GM10266 (cell line): ENCODE measurements around the gene SLC41A3.
"Not testable (repeated sequence)": the region's sequence is repeated elsewhere in the genome, so short reads cannot be mapped to it uniquely, and the experiment has no call there.

ENCODE experiments used
- DNase-seq: peaks from one replicate; pipeline ENCODE4 v3.0.0; 2012; ENCODE audit errors: extremely low spot score
- TF ChIP-seq, protein P1 (sequence below): IDR thresholded peaks from 2 replicates; pipeline ENCODE4 v1.5.1; 2012; ENCODE audit warnings: mild to moderate bottlenecking, low read depth; ENCODE audit not compliant: control insufficient read depth, insufficient read depth; ENCODE audit errors: missing control alignments

SLC41A3 gene

DNA sequence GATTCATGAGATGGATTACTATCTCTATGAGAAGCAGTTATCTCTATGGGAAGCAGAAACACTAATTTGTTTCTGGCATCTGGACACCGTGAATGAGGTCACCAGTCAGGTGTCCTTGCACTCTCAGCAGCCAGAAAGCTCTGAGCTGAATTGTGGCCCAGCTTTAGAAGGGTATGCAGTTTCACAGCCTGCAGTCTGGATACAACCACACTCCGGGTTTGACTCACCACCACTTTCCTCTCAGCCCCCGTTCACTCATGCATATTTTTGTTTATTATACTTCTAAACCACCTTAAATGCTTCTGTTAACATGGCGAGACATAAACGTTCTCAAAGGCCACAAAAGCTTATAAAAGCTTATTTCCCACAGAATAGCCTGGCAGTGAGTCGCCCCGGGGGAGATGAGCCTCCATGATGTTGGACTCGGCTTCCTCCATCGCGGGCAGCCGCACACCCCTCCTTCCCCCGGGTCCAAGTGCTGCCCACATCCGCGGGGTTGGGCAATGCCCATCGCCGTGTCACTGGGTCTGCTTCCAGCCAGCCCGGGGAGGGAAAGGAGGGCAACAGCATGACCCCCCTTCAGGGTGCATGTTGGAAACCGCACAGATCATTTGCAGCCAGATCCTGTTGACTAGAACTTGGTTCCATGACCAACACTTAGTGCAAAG, 16.8 kb upstream of the SLC41A3 start:
- TF ChIP-seq, protein P1, sequence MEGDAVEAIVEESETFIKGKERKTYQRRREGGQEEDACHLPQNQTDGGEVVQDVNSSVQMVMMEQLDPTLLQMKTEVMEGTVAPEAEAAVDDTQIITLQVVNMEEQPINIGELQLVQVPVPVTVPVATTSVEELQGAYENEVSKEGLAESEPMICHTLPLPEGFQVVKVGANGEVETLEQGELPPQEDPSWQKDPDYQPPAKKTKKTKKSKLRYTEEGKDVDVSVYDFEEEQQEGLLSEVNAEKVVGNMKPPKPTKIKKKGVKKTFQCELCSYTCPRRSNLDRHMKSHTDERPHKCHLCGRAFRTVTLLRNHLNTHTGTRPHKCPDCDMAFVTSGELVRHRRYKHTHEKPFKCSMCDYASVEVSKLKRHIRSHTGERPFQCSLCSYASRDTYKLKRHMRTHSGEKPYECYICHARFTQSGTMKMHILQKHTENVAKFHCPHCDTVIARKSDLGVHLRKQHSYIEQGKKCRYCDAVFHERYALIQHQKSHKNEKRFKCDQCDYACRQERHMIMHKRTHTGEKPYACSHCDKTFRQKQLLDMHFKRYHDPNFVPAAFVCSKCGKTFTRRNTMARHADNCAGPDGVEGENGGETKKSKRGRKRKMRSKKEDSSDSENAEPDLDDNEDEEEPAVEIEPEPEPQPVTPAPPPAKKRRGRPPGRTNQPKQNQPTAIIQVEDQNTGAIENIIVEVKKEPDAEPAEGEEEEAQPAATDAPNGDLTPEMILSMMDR = no peak
- DNase-seq = no peak

DNA sequence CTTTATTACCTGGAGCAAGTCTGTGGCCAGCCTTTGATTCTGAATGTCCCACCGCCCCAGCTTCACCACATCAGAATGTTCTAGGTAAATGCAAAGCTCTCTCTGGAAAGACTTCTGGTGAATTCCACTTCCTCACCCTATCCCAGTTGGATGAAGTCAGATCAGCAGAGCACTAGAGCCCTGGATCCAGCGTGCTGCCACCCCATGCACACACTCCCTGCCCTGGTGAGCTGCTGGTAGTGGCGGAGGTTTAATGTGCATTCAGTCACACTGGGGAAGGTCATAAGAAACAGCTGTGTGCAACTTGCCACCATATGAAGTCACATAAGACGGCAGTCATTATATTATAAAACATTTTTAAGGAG, 16.3 kb upstream of the SLC41A3 start:
- TF ChIP-seq, protein P1 = no peak
- DNase-seq = no peak

DNA sequence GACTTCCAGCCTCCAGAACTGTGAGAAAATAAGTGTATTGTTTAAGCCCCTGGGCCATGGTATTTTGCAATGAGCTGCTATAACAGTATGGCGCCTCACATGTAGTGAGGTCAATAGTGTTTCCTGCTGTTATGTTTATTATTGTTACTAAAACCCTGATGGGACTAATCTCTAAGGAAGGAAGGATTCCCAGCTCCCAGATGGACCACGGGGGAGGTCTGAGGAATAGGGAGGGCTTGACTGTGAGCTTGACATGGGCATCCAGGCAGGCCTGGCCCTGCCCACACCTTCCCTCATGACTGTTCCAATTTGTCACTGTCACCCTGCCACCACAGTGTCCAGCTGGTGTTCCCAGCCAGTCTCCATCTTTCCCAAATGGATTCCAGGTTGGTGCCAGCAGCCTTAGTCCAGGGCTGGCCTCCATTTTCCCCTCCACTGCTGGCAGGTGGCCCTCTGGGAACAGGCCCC, 14.5 kb upstream of the SLC41A3 start:
- no peak for DNase-seq
- TF ChIP-seq, protein P1 = no peak

DNA sequence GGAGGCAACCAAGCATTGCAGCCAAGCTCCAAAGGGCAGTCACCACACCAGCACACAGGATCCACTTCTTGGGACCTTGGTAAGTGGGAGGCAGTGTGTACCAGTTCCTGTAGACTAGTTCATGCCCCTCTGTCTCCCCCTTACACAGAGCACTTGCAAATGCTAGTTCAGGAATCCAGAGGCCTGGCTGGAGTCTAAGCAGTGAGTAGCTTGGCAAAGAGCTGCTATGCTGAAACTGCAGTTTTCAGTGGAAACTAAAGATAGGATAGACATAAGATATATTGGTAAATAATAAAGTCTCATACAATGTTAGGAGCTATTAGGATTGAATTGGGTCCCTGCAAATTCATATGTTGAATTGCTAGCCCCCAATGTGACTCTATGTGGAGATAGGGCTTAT, 13.9 kb upstream of the SLC41A3 start:
- DNase-seq = no peak
- TF ChIP-seq, protein P1 = no peak

DNA sequence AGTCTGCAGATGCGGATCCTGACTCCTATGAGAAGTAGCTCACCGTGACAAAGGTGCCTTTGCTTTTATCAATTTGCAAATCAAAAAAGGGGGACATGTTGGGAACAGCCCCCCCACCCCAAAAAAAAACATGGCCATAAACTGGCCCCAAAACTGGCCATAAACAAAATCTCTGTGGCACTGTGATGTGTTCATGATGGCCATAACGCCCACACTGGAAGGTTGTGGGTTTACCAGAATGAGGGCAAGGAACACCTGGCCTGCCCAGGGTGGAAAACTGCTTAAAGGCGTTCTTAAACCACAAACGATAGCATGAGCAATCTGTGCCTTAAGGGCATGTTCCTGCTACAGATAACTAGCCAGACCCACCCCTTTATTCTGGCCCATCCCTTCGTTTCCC, 12.3 kb upstream of the SLC41A3 start:
- not testable (repeated sequence) for DNase-seq

DNA sequence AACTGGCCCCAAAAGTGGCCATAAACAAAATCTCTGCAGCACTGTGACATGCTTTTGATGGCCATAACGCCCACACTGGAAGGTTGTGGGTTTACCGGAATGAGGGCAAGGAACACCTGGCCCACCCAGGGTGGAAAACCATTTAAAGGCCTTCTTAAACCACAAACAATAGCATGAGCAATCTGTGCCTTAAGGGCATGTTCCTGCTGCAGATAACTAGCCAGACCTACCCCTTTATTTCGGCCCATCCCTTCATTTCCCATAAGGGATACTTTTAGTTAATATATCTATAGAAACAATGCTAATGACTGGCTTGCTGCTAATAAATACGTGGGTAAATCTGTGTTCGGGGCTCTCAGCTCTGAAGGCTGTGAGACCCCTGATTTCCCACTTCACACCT, 8.2 kb upstream of the SLC41A3 start:
- DNase-seq = not testable (repeated sequence)

DNA sequence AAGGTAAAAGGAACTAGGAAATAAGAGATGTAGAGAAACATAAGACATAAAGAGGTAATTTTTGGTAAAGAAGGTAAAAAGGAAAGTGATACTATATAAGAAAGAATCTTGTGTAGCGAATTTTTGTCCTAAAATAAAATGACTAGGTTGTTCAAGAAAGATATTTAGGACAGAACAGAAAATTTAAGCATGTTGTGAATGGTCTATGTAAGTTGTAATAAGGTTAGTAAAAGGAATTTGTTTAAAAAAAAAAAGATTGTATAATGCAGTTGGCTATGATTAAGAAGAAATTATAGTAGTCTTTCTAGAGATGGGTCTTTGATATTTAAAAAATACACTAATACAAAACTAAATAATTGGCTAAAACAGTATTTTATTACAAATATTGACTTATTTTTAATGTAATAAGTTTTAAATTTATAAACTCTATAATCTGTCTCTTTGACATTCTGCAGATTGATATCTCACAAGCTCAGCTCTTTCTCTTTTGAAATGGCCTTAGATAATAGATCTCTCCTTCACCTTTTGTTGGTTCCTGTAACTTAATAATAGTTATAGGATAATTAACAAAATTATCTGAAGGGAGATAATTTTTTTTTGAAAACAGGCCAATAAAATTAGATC, 3.7 kb upstream of the SLC41A3 start:
- no peak for DNase-seq
- TF ChIP-seq, protein P1 = no peak

DNA sequence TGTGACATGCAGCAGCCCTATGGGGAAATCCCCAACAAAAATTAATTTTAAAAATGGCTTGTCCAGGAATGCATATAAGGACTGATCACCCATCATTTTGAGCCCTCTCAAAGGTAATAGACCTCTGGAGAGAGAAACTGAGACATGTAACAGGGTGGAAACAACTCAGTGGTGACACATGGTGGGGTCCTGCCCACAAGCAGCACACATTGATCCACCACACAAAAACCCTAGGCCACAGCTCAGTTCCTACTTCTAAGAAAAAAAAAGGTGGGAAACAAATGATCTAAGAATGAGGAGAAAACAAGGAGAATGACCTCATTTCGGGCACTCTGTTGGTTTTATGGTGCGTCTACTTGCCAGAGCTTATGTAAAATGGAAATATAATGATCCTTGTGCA, 1.9 kb upstream of the SLC41A3 start:
- DNase-seq = no peak
- TF ChIP-seq, protein P1 = no peak
